ENCODE results near the gene CSRNP2.
A peak's percentile ranks its signal among the peaks of the same experiment; 100 is the strongest.

CSRNP2 gene

GRCh38 chr12:51076236-51076930 is 7.0 kb downstream of the CSRNP2 start:
- no peak for DNase-seq

DNA sequence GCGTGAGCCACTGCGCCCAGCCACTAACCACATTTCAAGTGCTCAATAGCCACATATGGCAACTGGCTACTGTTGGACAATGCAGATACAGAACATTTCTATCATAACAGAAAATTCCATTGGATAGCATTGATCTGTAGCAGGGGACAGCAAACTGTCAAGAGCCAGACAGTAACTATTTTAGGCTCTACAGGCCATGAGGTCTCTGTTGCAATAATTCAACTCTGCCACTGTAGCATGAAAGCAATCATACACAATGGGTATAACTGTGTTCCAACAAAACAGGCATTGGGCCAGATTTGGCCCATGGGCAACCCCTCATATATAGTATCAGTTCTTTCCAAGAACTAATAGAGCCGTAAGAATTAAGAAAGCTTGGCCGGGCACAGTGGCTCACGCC is 8.0 kb downstream of the CSRNP2 start:
- no peak for DNase-seq

DNA sequence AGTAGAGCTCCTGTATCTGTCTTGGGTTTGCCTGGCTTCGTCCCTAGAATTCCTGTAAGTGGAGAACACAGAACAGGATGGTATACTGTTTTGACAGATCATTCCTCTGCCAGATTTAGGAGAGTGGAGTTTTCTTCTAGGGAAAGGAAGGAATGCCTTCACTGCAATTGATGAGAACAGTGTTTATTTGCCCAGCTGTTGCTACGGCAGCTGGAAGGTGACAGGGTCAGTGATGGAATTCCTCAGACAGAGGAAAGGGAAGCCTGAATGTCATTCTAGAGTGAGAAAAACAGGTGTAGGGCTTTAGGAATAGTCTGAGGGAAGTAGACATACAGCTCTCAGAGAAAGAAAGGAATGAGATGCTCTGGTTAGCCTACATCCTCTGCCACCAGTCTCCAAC is 11.7 kb downstream of the CSRNP2 start:
- no peak for DNase-seq

- DNase-seq = peak; percentile 89
Observed at GRCh38 chr12:51070004-51070403, 13.4 kb downstream of the CSRNP2 start.

- no peak for DNase-seq
Observed at GRCh38 chr12:51067771-51068170, 15.6 kb downstream of the CSRNP2 start.

- no peak for DNase-seq
Observed at GRCh38 chr12:51067229-51067628, 16.2 kb downstream of the CSRNP2 start.

GRCh38 chr12:51065530-51065929 is 17.9 kb downstream of the CSRNP2 start:
- DNase-seq = no peak

GRCh38 chr12:51062631-51063397 is 20.6 kb downstream of the CSRNP2 start:
- no peak for DNase-seq

- no peak for DNase-seq
Observed at GRCh38 chr12:51059086-51059485, 24.3 kb downstream of the CSRNP2 start.

GRCh38 chr12:51056242-51056641 is 27.2 kb downstream of the CSRNP2 start:
- no peak for DNase-seq

GRCh38 chr12:51055060-51055459 is 28.3 kb downstream of the CSRNP2 start:
- no peak for DNase-seq

DNA sequence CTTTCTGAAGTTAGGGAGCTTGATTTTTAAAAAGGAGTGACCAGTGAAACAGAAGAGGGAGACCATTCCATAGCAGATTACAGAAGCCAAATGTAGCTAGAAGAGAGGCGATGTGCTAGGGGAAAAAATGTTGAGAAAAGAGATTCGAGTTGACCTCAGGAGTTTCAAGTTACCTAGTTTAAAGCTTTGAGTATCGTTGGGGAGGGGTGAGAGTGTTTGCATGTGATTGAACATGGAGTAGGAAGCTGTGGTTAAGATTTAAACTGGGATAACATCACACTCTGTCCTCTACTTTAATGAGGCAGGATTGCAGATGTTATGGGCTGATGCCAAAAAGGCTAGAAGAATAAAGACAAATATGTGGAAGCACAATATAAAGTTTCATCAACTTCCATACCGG is 31.6 kb downstream of the CSRNP2 start:
- no peak for DNase-seq

DNA sequence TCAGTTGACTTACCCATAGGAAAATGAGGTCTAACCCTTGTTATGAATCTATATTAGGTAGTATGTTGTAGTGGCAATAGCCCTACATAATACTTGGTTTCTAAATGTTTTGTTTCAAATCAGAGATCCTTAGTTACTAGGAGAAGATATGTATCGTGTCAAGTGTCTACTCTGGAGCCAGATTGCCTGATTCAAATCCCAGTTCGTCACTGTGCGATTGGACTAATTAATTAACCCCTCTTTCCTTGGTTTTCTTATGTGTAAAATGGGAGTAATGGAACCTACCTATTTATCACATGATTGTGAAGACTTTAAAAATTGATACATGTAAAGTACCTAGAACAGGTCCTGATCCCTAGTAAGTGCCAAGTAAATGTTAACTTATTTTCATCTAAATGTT is 33.9 kb downstream of the CSRNP2 start:
- DNase-seq = no peak

DNA sequence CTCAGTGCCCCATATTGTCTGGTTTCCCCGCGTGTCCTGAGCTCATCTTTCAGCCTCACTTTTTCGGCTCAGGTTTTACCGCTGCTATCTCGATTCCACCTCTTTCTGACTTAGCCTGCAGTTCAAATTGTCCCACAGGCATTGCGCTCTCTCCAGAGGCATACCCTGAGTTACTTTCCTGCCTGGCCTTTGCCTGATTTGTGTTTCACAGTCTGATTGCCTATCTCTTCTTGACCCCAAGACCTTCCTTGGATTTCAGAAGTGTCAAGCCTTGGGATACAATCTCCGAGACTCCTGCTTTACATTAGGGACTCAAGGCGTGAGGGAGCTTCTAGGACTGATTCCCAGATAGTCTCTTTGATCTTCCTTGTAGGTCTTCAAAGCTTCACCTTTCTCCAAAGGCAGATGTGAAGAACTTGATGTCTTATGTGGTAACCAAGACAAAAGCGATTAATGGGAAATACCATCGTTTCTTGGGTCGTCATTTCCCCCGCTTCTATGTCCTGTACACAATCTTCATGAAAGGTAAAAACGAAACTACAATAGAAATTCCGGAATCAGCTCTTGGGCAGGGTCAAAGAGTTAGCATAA is 34.6 kb downstream of the CSRNP2 start:
- peak; percentile 65 for DNase-seq

DNA sequence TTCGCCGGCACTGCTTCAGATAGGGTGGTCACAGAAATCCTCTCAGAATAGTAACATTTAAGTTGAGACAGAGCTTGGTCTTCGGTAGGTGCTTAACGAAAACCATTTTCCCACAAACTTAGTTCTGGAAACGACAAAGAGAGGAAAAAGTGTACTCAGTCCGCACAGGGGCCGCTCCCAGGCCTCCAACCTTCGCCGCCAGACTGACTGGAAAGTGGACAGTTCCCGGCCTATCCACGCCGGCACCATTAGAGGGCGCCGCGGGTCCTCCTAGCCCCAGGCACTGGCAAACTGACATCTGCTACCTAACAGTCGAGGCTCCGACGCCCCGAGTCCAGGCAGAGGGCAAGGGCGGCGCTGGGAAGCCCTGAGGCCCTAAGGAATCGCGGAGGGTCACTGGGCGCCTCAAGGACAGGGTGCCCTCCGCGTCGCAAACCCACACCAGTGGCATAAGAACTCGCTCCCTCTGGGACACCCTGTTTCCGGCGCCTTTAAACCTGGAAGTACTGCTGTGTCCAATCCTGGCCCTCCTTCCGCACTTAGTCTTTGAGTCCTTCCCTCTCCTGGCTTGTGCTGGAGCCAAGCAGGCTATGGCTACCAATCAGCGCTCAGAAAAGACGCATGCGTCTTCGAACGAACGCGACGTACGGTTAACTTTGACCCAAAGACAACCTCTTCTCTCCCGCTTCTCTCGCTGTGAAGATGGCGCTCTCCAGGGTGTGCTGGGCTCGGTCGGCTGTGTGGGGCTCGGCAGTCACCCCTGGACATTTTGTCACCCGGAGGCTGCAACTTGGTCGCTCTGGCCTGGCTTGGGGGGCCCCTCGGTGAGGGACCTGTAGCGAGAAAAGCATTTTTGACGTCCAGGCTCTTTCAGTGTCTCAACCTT is 35.5 kb downstream of the CSRNP2 start, which contains the start of gene LETMD1:
Gene LETMD1, plus strand, starts transcription at position 673 of the 886 bp plus-strand sequence. Its CDS starts 30 bp downstream, at position 703.
- peak; percentile 99 for DNase-seq

GRCh38 chr12:51036279-51036678 is 47.1 kb downstream of the CSRNP2 start:
- DNase-seq = no peak

- DNase-seq = no peak
Observed at GRCh38 chr12:51033457-51034089, 49.8 kb downstream of the CSRNP2 start.

DNA sequence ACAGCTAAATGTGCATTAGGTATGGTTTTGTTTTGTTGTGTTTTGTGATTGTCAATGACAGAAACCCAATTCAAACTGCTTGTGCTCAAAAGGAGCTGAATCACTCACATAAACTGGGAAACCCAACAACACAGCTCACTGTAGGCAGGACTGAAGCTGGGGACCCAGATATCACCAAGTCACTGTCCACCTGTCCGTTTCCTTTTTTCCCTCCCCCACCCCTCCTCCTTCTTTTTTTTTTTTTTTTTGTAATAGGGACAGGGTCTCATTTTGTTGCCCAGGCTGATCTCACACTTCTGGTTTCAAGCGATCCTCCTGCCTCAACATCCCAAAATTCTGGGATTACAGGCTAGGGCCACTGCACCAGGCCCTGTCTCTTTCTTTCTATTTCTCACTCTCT is 50.3 kb downstream of the CSRNP2 start:
- no peak for DNase-seq

DNA sequence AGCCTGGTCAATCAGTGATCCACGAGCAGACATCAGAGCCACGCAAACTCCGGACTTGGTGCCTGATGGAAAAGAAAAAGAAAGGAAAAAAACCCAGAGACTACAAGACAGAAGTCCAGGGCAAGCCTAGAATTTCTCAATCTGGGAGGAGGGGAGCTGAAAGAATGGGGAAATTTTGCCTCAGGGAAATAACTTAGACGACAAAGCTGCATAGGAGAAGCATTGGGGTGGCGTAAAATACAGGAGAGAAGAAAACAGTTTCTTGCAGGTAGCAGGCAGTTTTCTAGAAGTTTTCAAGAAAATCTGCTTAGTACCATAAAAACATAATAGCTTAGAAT is 54.6 kb downstream of the CSRNP2 start:
- no peak for DNase-seq

- DNase-seq = peak; percentile 83
Observed at GRCh38 chr12:51028126-51028812, 55.1 kb downstream of the CSRNP2 start.

DNA sequence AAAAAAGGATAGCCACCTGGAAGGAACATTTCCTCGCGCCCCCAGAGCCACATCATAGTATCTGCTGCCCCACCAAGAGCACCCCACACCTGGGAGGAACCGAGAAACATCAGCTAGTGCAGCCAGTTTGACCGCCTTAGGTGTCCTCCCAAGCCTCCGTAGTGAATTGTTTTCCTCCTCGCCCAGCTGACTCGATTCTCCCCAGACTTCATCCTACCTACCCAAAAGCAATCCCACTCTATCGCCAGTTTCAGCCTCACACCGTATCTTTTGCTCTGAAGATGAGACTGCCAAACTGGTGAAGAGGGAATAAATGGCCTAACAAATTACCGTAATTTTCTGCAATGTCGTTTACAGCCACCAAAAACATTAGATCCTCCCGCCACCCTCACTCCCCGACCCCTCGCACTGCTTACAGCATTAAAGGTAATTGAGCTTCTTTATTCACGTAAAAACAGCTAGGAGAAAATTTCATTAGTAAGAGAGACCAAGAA is 56.0 kb downstream of the CSRNP2 start:
- no peak for DNase-seq

Measured in islet precursor cell (in vitro differentiated cells).